HepG2 (cell line): ENCODE data around the gene ARIH1. TPM values are rescaled to one million over a fixed set of nuclear protein-coding genes. Genes with fewer than 3 reads are reported as not detected.
"Not testable (repeated sequence)": the region's sequence is repeated elsewhere in the genome, so short reads cannot be mapped to it uniquely, and the experiment has no call there.

Experiments
- ATAC-seq: fragments of 200-7000 bp; cut with Tn5 transposase; 3 replicates; pipeline ENCODE4 v1.9.1; 2020; ENCODE audit warnings: mild to moderate bottlenecking, moderate library complexity
- BruUV-seq: library from RNA; stranded (reverse); fragments of 400-500 nt; replicated peaks from 2 replicates; lab custom pipeline; 2021; lab: Mats Ljungman, UMichigan
- CTCF ChIA-PET: fragments of 300-600 bp; formaldehyde crosslinking; extraction: SDS; loops from one replicate; lab custom pipeline; 2021; ENCODE audit warnings: low total read pairs, inconsistent platforms, low intra/inter-chr PET ratio; lab: Yijun Ruan, JAX
- POLR2A ChIA-PET: fragments of 350-600 bp; sonication (Branson Sonifier 250); formaldehyde crosslinking; loops from one replicate; lab custom pipeline; 2020; ENCODE audit warnings: antibody characterized with exemption, inconsistent platforms; lab: Yijun Ruan, JAX
- DNase-seq: peaks from one replicate; pipeline ENCODE4 v3.0.0-alpha.2; 2015; ENCODE audit warnings: low spot score
- FAIRE-seq: peaks from 3 replicates; lab custom pipeline; 2011; peaks lifted over from hg19 to GRCh38; lab: Jason Lieb, UNC
- H2AFZ ChIP-seq: one replicate; pipeline ENCODE4 v1.6.1; 2011; ENCODE audit warnings: low read length, inconsistent platforms
- H3K27ac ChIP-seq: fragments of 300-600 bp; 3 replicates; pipeline ENCODE4 v1.8.0; 2011; ENCODE audit warnings: mixed run types, mild to moderate bottlenecking, mixed read lengths, low read length, inconsistent platforms; ENCODE audit not compliant: insufficient read depth; ENCODE audit errors: extremely low read length
- H3K27me3 ChIP-seq, 2 experiments: fragments of 200-600 bp in 1 of 2; 2 replicates in 1 of 2; 3 replicates in 1 of 2; pipeline versions ENCODE4 v1.6.0 to v1.8.0; 2011; ENCODE audit warnings: low read length in 2 of 2, mild to moderate bottlenecking in 2 of 2, moderate library complexity in 2 of 2, inconsistent platforms in 1 of 2; ENCODE audit not compliant: insufficient read depth in 2 of 2, control insufficient read depth in 1 of 2
- H3K36me3 ChIP-seq, 2 experiments: fragments of 200-600 bp in 1 of 2; replicated peaks in 1 of 2; 2 replicates in 1 of 2; 3 replicates in 1 of 2; pipeline versions ENCODE4 v1.5.1 to v1.8.0; 2011; ENCODE audit warnings: low read length in 2 of 2, inconsistent platforms in 1 of 2; ENCODE audit not compliant: insufficient read depth in 2 of 2, control insufficient read depth in 1 of 2
- H3K4me1 ChIP-seq: 2 replicates; pipeline ENCODE4 v1.5.1; 2012; ENCODE audit warnings: low read length, inconsistent platforms; ENCODE audit not compliant: insufficient read depth
- H3K4me2 ChIP-seq: 2 replicates; pipeline ENCODE4 v1.6.0; 2011; ENCODE audit warnings: low read depth, low read length, inconsistent platforms
- H3K4me3 ChIP-seq, 3 experiments: fragments of 200-600 bp in 1 of 3; sonication (generic), shearing (Covaris generic) in 1 of 3; replicated peaks in 1 of 3; 2 replicates each; pipeline ENCODE4 v1.5.1; 2011 to 2016; ENCODE audit warnings: low read length in 3 of 3, inconsistent platforms in 2 of 3, low read depth in 2 of 3, mild to moderate bottlenecking in 2 of 3, control low read depth in 1 of 3, mixed read lengths in 1 of 3; ENCODE audit not compliant: insufficient read depth in 1 of 3
- H3K79me2 ChIP-seq: one replicate; pipeline ENCODE4 v1.6.1; 2011; ENCODE audit warnings: low read length, inconsistent platforms; ENCODE audit not compliant: insufficient read depth
- H3K9ac ChIP-seq: 2 replicates; pipeline ENCODE4 v1.6.0; 2011; ENCODE audit warnings: mild to moderate bottlenecking, low read depth, low read length, inconsistent platforms; ENCODE audit not compliant: insufficient read depth
- H3K9me3 ChIP-seq: 2 replicates; pipeline ENCODE4 v1.5.1; 2012; ENCODE audit warnings: mild to moderate bottlenecking, low read length
- H4K20me1 ChIP-seq: 2 replicates; pipeline ENCODE4 v1.6.0; 2011; ENCODE audit warnings: inconsistent platforms, mild to moderate bottlenecking, low read length, moderate library complexity; ENCODE audit not compliant: insufficient read depth
- CTCF ChIP-seq: sonication (generic); formaldehyde crosslinking; IDR thresholded peaks from 2 replicates; pipeline ENCODE4 v1.5.0; 2020; ENCODE audit warnings: mild to moderate bottlenecking, missing genetic modification reagents, moderate library complexity
- STAG1 ChIP-seq: sonication (generic); formaldehyde crosslinking; IDR thresholded peaks from 2 replicates; pipeline ENCODE4 v1.4.0; 2020; ENCODE audit warnings: missing genetic modification reagents
- WGBS: methylation state at CpG from one replicate; pipeline ENCODE4 v1.1.6; 2017; ENCODE audit warnings: low lambda C conversion rate; 5-methylcytosine and 5-hydroxymethylcytosine counted together
- in situ Hi-C: cut with HindIII; loops from 2 replicates; pipeline ENCODE4 v1.10.0; 2017; ENCODE audit warnings: low pct_unique_long_range_greater_than_20kb; ENCODE audit not compliant: extremely low pct_ligation_motif_present
- intact Hi-C: fragments of 100-400 bp; cut with micrococcal nuclease; formaldehyde crosslinking; loops from one replicate; pipeline ENCODE4 v1.10.0; 2022; ENCODE audit not compliant: unreplicated experiment
- polyA plus RNA-seq, 8 experiments: library from polyadenylated mRNA; depleted of rRNA in 3 of 8; stranded (reverse) in 7 of 8; unstranded in 1 of 8; fragments of >200 nt; fragmentation: Illumina TruSeq in 4 of 8; extraction: Trizol in 4 of 8; gene quantifications; 2 replicates each; pipeline versions ENCODE4 v1.2.1 to v1.2.3, GENCODE V29; 2011 to 2016; ENCODE audit warnings: low read depth in 4 of 8, missing spikeins in 1 of 8, mixed read lengths in 1 of 8; ENCODE audit not compliant: insufficient read depth in 1 of 8
- total RNA-seq, 5 experiments: library from RNA; depleted of rRNA; stranded (reverse); fragments of >200 nt; fragmentation: Illumina TruSeq; extraction: Trizol; gene quantifications; 2 replicates each; pipeline ENCODE4 v1.2.3, GENCODE V29; 2016; ENCODE audit warnings: low read depth in 1 of 5

Gene ARIH1
- total and polyA plus RNA-seq, 2 of the 13 experiments (the other 11 are each of a cell fraction or from before 2014, with no cell fraction given) = 38.8 to 59.8 TPM

- H3K9ac ChIP-seq, H3K27ac ChIP-seq, H3K4me2 ChIP-seq, intact Hi-C loops, H3K27me3 ChIP-seq, H2AFZ ChIP-seq, DNase-seq, POLR2A ChIA-PET, H4K20me1 ChIP-seq, BruUV-seq, H3K36me3 ChIP-seq, in situ Hi-C loops, H3K79me2 ChIP-seq, FAIRE-seq, CTCF ChIA-PET, H3K4me3 ChIP-seq, H3K9me3 ChIP-seq, H3K4me1 ChIP-seq: not testable (repeated sequence)
- ATAC-seq = peak; percentile 72
- 0 out of 2 replicates have a peak, but pooled peaks have one; percentile 15 for TF ChIP-seq CTCF (CRISPR knock-in tag)
- TF ChIP-seq STAG1 (CRISPR knock-in tag) = peak; percentile 12; the same call in 1 of the 2 replicates
- 37% methylated on average over 3 of the region's 11 CpGs for WGBS
Observed at GRCh38 chr15:72628249-72629067, 154.3 kb downstream of the ARIH1 start.

- FAIRE-seq, CTCF ChIA-PET, intact Hi-C loops, H3K36me3 ChIP-seq, in situ Hi-C loops, H2AFZ ChIP-seq, H4K20me1 ChIP-seq, H3K4me1 ChIP-seq, POLR2A ChIA-PET, BruUV-seq, H3K4me3 ChIP-seq, H3K27me3 ChIP-seq, DNase-seq, H3K9ac ChIP-seq, H3K9me3 ChIP-seq, ATAC-seq, H3K27ac ChIP-seq, H3K4me2 ChIP-seq, H3K79me2 ChIP-seq: not testable (repeated sequence)
- 13% methylated on average over 7 of the region's 7 CpGs for WGBS
Observed at GRCh38 chr15:72629068-72629570, 155.0 kb downstream of the ARIH1 start.
